Keratinocyte (primary cell): ENCODE data around the gene SULF2. TPM values are rescaled to one million over a fixed set of nuclear protein-coding genes. Genes with fewer than 3 reads are reported as not detected.

Experiments
- DNase-seq: peaks from one replicate; pipeline ENCODE4 v3.0.0-alpha.2; 2011; ENCODE audit warnings: low read depth, missing footprints, low spot score
- FAIRE-seq: peaks from 2 replicates; lab custom pipeline; 2011; peaks lifted over from hg19 to GRCh38; lab: Jason Lieb, UNC
- H2AFZ ChIP-seq: 2 replicates; pipeline ENCODE4 v1.6.0; 2012; ENCODE audit warnings: low read length, control low read depth, inconsistent platforms; ENCODE audit not compliant: control insufficient read depth
- H3K27ac ChIP-seq: 2 replicates; pipeline ENCODE4 v1.5.1; 2011; ENCODE audit warnings: low read length; ENCODE audit not compliant: control insufficient read depth, insufficient read depth
- H3K27me3 ChIP-seq: 3 replicates; pipeline ENCODE4 v1.6.0; 2011; ENCODE audit warnings: low read length; ENCODE audit not compliant: control insufficient read depth, insufficient read depth; ENCODE audit errors: extremely low read depth
- H3K36me3 ChIP-seq, 2 experiments: 2 replicates in 1 of 2; 3 replicates in 1 of 2; pipeline ENCODE4 v1.5.1; 2011; ENCODE audit warnings: low read length in 2 of 2, mild to moderate bottlenecking in 1 of 2; ENCODE audit not compliant: control insufficient read depth in 2 of 2, insufficient read depth in 2 of 2; ENCODE audit errors: extremely low read depth in 1 of 2
- H3K4me1 ChIP-seq: 3 replicates; pipeline ENCODE4 v1.5.1; 2011; ENCODE audit warnings: low read length; ENCODE audit not compliant: control insufficient read depth, insufficient read depth; ENCODE audit errors: extremely low read depth
- H3K4me2 ChIP-seq: 3 replicates; pipeline ENCODE4 v1.6.0; 2011; ENCODE audit warnings: low read depth, low read length; ENCODE audit not compliant: control insufficient read depth, insufficient read depth; ENCODE audit errors: extremely low read depth
- H3K4me3 ChIP-seq, 3 experiments: fragments of 200-600 bp in 1 of 3; sonication (generic) in 1 of 3; 2 replicates in 2 of 3; 3 replicates in 1 of 3; pipeline ENCODE4 v1.5.1; 2011 to 2016; ENCODE audit warnings: low read length in 3 of 3, mild to moderate bottlenecking in 3 of 3, control low read depth in 2 of 3, inconsistent platforms in 1 of 3, low read depth in 1 of 3, mixed read lengths in 1 of 3, mixed run types in 1 of 3, moderate library complexity in 1 of 3; ENCODE audit not compliant: control insufficient read depth in 2 of 3, insufficient read depth in 2 of 3; ENCODE audit errors: extremely low read depth in 1 of 3
- H3K79me2 ChIP-seq: 2 replicates; pipeline ENCODE4 v1.6.0; 2012; ENCODE audit warnings: low read length; ENCODE audit not compliant: control insufficient read depth, insufficient read depth
- H3K9ac ChIP-seq: 3 replicates; pipeline ENCODE4 v1.6.0; 2011; ENCODE audit warnings: low read length; ENCODE audit not compliant: control insufficient read depth, insufficient read depth; ENCODE audit errors: extremely low read depth
- H3K9me1 ChIP-seq: 3 replicates; pipeline ENCODE4 v1.6.0; 2011; ENCODE audit warnings: low read length; ENCODE audit not compliant: control insufficient read depth, insufficient read depth; ENCODE audit errors: extremely low read depth
- H3K9me3 ChIP-seq: 2 replicates; pipeline ENCODE4 v1.5.1; 2012; ENCODE audit warnings: low read depth, low read length; ENCODE audit not compliant: control insufficient read depth
- H4K20me1 ChIP-seq: 3 replicates; pipeline ENCODE4 v1.6.0; 2011; ENCODE audit warnings: low read length; ENCODE audit not compliant: control insufficient read depth, insufficient read depth; ENCODE audit errors: extremely low read depth
- CTCF ChIP-seq, 3 experiments: IDR thresholded peaks in 1 of 3; conservative IDR thresholded peaks in 1 of 3; optimal IDR thresholded peaks in 1 of 3; 2 replicates in 2 of 3; 3 replicates in 1 of 3; pipeline versions ENCODE3 to v1.5.1; 2011; ENCODE audit warnings: low read length in 3 of 3, mild to moderate bottlenecking in 3 of 3, moderate library complexity in 2 of 3, control low read depth in 1 of 3, inconsistent platforms in 1 of 3; ENCODE audit not compliant: insufficient read depth in 2 of 3; ENCODE audit errors: extremely low read depth in 1 of 3
- EZH2 ChIP-seq: IDR thresholded peaks from one replicate; pipeline ENCODE4 v1.6.1; 2012; ENCODE audit warnings: inconsistent platforms, mild to moderate bottlenecking, low read length, moderate library complexity
- dilution Hi-C: fragments of 300-500 bp; cut with MboI; formaldehyde crosslinking; loops from one replicate; pipeline ENCODE4 v1.7.0; 2020; ENCODE audit warnings: low sequenced_read_pairs; ENCODE audit not compliant: extremely low pct_ligation_motif_present
- polyA plus RNA-seq, 5 experiments: library from polyadenylated mRNA; depleted of rRNA in 3 of 5; stranded (reverse) in 3 of 5; stranded (forward) in 1 of 5; unstranded in 1 of 5; fragments of >200 nt; gene quantifications; 1 replicate in 1 of 5; 2 replicates in 3 of 5; 3 replicates in 1 of 5; pipeline versions ENCODE4 v1.2.1 to v1.2.3, GENCODE V29; 2011 to 2012; ENCODE audit warnings: missing spikeins in 2 of 5, low read depth in 1 of 5, low replicate concordance in 1 of 5

Gene SULF2
- polyA plus RNA-seq, 1 donor (not counting 4 experiments of a cell fraction or from before 2014, with no cell fraction given): 64.4 TPM

DNA sequence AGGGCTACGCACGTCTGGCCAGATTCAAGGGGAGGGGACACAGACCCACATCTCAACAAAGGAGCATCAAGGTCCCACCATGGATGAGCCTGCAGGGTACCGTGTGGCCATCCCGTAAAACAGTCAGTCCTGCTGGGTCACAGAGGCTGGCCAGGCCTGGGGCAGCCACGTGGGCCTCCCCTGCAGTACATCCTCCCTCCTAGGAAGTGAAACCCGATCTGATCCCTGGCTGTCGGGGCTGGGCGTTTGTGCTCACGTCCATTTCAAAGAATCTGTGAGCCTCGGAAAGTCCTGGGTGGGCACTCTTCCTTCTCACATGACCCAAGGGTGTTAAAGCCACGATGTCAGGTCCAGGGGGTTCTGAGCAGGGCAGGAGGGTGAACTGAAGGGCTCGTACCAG, 14.3 kb downstream of the SULF2 start:
- dilution Hi-C loops: no loop called here
- TF ChIP-seq CTCF (optimal IDR thresholded peaks at IDR 0.05 in 1 of 3, IDR thresholded peaks at IDR 0.05 in 1 of 3, conservative IDR thresholded peaks at IDR 0.05 in 1 of 3; ENCODE audit: extremely low read depth in 1 of 3, insufficient read depth in 2 of 3, low read length in 3 of 3) (no peak), EZH2 (no peak)
- H4K20me1 ChIP-seq: peaks cover 11% of the 10 kb centered on the region
- no peak overlapping the region for H3K4me3 ChIP-seq
- no peak overlapping the region for H3K4me2 ChIP-seq
- peaks cover 3% of the 10 kb centered on the region for H3K9me1 ChIP-seq
- H3K27ac ChIP-seq: no peak overlapping the region
- DNase-seq (no peak), FAIRE-seq (no peak)
- H3K36me3 ChIP-seq: peaks cover 16 to 18% of the 10 kb centered on the region in 2 experiments
- no peak overlapping the region for H2AFZ ChIP-seq
- H3K27me3 ChIP-seq: no peaks in the 10 kb centered on the region
- H3K9ac ChIP-seq: no peak overlapping the region
- no peaks in the 10 kb centered on the region for H3K9me3 ChIP-seq
- peaks cover 85% of the 10 kb centered on the region for H3K79me2 ChIP-seq
- H3K4me1 ChIP-seq: no peaks in the 10 kb centered on the region

GRCh38 chr20:47768016-47768824, 17.1 kb downstream of the SULF2 start:
- no peak overlapping the region for H3K4me3 ChIP-seq
- H2AFZ ChIP-seq: no peak overlapping the region
- H3K36me3 ChIP-seq: peaks cover 19 to 31% of the 10 kb centered on the region in 2 experiments
- H3K9me1 ChIP-seq: peaks cover 3% of the 10 kb centered on the region
- DNase-seq (no peak), FAIRE-seq (no peak)
- H3K9ac ChIP-seq: no peak overlapping the region
- H3K27me3 ChIP-seq: no peaks in the 10 kb centered on the region
- no peak overlapping the region for H3K4me2 ChIP-seq
- no peaks in the 10 kb centered on the region for H3K4me1 ChIP-seq
- no peak overlapping the region for H3K27ac ChIP-seq
- H3K79me2 ChIP-seq: peaks cover 81% of the 10 kb centered on the region
- dilution Hi-C loops: no loop called here
- TF ChIP-seq CTCF (optimal IDR thresholded peaks at IDR 0.05 in 1 of 3, IDR thresholded peaks at IDR 0.05 in 1 of 3, conservative IDR thresholded peaks at IDR 0.05 in 1 of 3; ENCODE audit: extremely low read depth in 1 of 3, insufficient read depth in 2 of 3, low read length in 3 of 3) (no peak), EZH2 (no peak)
- H3K9me3 ChIP-seq: no peaks in the 10 kb centered on the region
- peaks cover 5% of the 10 kb centered on the region for H4K20me1 ChIP-seq
